Pulmonary artery endothelial cell (primary cell): Measurements from ENCODE around the gene KCNAB1. TPM values are rescaled to one million over a fixed set of nuclear protein-coding genes. Genes with fewer than 3 reads are reported as not detected.

Experiments used
- DNase-seq: peaks from one replicate; pipeline ENCODE4 v3.0.0-alpha.2; 2011; ENCODE audit warnings: low read depth, low spot score
- total RNA-seq: library from RNA; depleted of rRNA; stranded (reverse); fragments of >200 nt; gene quantifications from 2 replicates; pipeline ENCODE4 v1.2.3, GENCODE V29; 2014

KCNAB1 gene
- total RNA-seq, 1 donor from 2014 or later = 0.40 TPM

- no peak for DNase-seq
These were observed 240.6 kb downstream of the KCNAB1 start for GRCh38 chr3:156360963-156361362.

GRCh38 chr3:156366559-156366958 lies 246.2 kb downstream of the KCNAB1 start:
- DNase-seq = no peak

- no peak for DNase-seq
These were observed 247.8 kb downstream of the KCNAB1 start for GRCh38 chr3:156368189-156368588.

- no peak for DNase-seq
These were observed 251.3 kb downstream of the KCNAB1 start for GRCh38 chr3:156371701-156372100.

GRCh38 chr3:156373095-156373494 lies 252.7 kb downstream of the KCNAB1 start:
- DNase-seq = no peak

GRCh38 chr3:156373654-156374053 lies 253.3 kb downstream of the KCNAB1 start:
- DNase-seq = no peak

GRCh38 chr3:156376199-156376598 lies 255.8 kb downstream of the KCNAB1 start:
- DNase-seq = no peak

GRCh38 chr3:156377266-156377665 lies 256.9 kb downstream of the KCNAB1 start:
- no peak for DNase-seq

- no peak for DNase-seq
These were observed 257.3 kb downstream of the KCNAB1 start for GRCh38 chr3:156377718-156378117.

DNA sequence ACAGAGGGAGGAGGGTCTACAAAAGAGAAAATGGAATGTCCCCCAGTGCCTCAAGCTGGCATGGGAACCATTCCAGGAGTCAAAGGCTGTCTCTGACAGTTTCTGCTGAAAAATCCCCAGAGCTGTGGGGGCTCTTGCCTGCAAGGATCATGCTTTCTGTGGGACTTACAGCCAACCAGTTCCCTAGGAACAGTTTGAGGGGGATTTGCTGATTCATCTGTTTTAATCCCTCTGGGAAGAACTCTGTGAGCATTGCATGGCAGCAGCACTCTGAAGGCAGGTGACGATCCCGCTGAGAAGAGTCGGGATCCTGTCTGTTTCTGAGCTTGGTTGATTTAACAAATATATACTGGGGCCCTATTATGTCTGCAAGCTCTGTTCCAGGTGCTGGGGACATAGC lies 258.5 kb downstream of the KCNAB1 start:
- no peak for DNase-seq

- no peak for DNase-seq
These were observed 258.9 kb downstream of the KCNAB1 start for GRCh38 chr3:156379327-156379726.

DNA sequence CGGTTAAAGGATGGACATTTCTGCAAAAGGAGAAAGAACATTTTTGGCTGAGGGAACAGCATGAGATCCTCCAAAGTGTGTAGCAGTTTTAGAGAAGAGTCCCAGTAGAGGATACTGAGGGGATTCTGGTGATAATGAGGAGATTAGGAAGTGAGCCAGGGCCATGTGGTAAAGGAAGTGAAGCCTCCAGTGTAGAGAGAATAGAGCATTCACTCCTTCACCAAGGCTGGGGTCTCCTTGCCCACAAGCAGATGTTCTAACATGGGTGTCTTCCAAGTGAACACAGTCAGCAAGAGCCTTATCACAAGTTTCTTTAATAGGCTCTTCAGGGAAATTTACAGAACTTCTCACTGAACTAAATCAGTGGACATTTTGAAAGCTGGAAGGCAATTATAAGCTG lies 260.9 kb downstream of the KCNAB1 start:
- DNase-seq = no peak

DNA sequence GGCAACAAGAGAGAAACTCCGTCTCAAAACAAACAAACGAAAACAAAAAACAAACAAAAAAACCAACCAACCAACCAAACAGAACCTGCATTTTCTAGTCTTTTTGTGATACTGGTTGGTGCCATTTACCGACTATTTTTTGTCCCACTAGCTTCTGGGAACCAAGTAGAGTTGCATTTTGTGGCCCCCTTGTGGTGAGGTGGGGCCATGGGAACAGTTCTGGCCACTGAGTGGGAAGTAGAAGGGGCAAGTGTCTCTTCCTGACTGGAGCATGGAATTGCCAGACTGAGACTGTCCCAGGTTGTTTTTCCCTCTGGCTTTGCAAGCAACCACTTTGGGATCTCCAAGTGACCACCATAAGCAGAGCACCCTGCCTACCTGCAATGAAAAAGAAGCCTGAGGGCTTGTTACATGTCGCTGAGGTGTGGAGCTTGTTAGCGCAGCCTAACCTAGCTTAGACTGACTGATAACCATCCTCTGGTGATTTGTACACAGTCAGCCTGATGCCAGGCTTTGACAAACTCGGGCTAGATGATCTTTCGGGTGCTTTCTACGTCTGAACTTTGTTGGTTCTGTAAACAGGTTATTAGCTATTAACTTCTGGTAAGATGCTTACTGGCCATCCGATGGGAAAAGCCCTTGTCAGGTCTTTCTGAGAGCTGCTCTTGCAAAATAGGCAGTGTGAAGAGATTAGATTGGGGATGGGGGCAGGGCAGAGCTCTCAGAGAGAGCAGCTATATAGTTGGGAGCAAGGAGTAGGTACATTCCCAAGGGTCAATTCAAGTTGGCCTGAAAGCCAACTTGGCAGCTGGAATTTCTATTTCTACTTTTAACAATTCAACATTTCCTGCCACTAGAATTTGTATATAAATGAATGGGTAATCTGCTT lies 262.3 kb downstream of the KCNAB1 start:
- peak; percentile 11 for DNase-seq

DNA sequence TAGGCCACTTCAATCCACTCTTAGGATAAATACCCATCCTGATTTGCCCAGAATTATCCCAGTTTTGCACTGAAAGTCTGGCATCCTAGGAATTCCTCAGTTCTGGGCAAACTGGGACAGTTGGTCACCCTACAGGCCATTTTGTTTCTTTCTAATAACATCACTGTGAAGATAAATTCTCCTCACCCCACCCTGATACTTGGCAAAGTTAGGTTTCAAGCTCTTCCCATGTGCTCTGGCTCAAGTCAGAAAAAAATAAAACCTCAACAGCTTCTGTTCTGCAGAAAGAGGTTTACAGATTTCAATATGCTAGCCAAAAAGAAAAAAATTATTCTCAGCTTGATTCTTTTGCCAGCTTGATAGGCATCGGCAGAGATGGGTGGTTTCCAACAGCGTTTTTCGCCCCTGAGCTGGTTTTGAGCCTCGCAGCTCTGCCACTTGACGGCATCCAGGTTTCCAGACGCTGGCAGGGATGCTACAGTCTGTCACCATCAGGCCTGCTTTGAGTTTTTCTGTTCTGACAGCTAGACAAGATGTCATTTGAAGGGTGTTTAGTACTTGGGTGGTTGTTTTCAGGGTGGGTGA lies 263.2 kb downstream of the KCNAB1 start:
- no peak for DNase-seq

GRCh38 chr3:156388497-156389448 lies 268.4 kb downstream of the KCNAB1 start:
- no peak for DNase-seq

DNA sequence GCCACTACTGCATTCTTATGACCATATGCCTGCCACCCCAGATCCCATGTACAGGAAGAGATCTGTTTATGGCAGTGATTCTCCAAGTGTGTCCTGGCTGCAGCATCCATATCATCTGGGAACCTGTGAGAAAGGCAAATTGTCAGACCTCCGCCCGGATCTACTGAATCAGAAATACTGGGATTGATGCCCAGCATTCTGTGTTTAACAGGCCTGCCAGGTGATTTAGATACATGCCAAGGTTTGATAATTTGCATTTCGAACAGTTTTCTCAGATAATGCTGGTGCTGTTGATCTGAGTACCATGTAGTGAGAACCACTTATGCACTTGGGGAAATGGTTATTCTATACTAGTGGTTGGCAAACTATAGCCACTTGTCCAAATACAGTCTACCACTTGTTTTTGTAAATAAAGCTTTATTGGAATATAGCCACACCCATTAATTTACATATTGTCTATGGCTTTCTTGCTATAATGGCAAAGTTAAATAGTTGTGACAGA lies 269.1 kb downstream of the KCNAB1 start:
- DNase-seq = no peak

DNA sequence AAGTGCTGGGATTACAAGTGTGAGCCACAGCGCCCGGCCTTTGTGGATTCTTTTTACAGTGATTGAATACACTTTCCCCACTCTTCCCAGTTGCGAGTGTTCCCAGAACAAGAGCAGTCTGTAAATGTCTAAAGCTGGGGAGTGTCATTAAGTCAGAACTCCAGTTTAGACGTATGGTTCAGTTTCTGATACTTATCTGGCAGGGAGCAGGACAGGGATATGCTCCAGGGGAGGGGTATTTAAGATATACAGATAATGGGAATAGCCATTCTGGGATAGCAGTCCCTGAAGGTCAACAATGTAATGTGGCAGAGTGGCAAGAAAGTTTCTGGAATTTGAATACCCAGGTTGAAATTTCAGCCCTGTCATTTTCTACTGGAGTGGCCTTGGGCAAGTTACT lies 270.5 kb downstream of the KCNAB1 start:
- no peak for DNase-seq

- no peak for DNase-seq
These were observed 275.8 kb downstream of the KCNAB1 start for GRCh38 chr3:156395961-156396710.

DNA sequence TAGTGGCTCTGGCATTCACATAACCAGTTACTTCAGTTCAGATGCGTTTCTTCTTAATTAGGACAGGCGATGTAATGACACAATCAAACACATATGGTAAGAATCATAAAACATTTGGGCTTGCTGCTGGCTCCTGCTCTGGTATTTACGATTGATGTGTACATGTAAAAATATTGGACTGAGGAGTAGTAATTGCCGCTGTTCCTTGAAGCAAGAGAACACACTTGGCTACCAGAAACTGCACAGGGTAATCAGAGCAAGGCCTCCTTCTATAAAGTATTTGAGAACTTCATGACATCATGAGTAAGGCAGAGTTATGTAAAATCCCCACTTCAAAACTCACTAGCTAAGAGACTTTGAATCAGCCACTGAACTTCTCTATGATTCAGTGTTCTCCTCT lies 276.5 kb downstream of the KCNAB1 start:
- no peak for DNase-seq

- no peak for DNase-seq
These were observed 277.2 kb downstream of the KCNAB1 start for GRCh38 chr3:156397534-156397933.

- no peak for DNase-seq
These were observed 279.7 kb downstream of the KCNAB1 start for GRCh38 chr3:156400062-156400461.
